Right lung (tissue), 10 donors: ENCODE measurements around the gene IL4. TPM values are rescaled to one million over a fixed set of nuclear protein-coding genes. Genes with fewer than 3 reads are reported as not detected.
"Not testable (repeated sequence)": the region's sequence is repeated elsewhere in the genome, so short reads cannot be mapped to it uniquely, and the experiment has no call there.

Experiments used
- DNase-seq, 2 donors: peaks; one replicate each; pipeline ENCODE4 v3.0.0-alpha.2; 2013
- long read RNA-seq, 8 donors: transcript quantifications; one replicate each; lab custom pipeline, GENCODE V29; 2026
- polyA plus RNA-seq, 5 donors: library from polyadenylated mRNA; unstranded; fragments of 120-200 nt; gene quantifications; one replicate each; pipeline versions ENCODE4 v1.2.1 to v1.2.3, GENCODE V29; 2013; ENCODE audit warnings: inconsistent platforms in 1 of 5, low replicate concordance in 1 of 5; ENCODE audit not compliant: insufficient read length in 5 of 5, insufficient read depth in 1 of 5

The IL4 gene
- polyA plus RNA-seq = under 1 TPM in 2 of 5 donors, not detected in 3; 0.35 to 0.48 TPM
- long read RNA-seq, donor 1 = 0 reads
- long read RNA-seq, donor 2 = 0 reads
- long read RNA-seq, donor 3 = 0 reads
- long read RNA-seq, donor 4 = 0 reads
- long read RNA-seq, donor 5 = 0 reads
- long read RNA-seq, donor 6 = 0 reads
- long read RNA-seq, donor 7 = 0 reads
- long read RNA-seq, donor 8 = 0 reads

- no peak for DNase-seq
Observed at GRCh38 chr5:132673939-132674630, at the start of gene IL4. Gene IL4 (plus strand): TSS chr5:132673989. CDS start chr5:132674051, 62 bp downstream.

GRCh38 chr5:132627470-132627869, 46.3 kb upstream of the IL4 start:
- no peak for DNase-seq

GRCh38 chr5:132628814-132629213, 45.0 kb upstream of the IL4 start:
- no peak for DNase-seq

GRCh38 chr5:132629230-132629944, 44.4 kb upstream of the IL4 start:
- DNase-seq = no peak

GRCh38 chr5:132633587-132633986, 40.2 kb upstream of the IL4 start:
- DNase-seq = not testable (repeated sequence)

- no peak for DNase-seq
Observed at GRCh38 chr5:132635873-132636272, 37.9 kb upstream of the IL4 start.

GRCh38 chr5:132637241-132637640, 36.5 kb upstream of the IL4 start:
- no peak for DNase-seq

- no peak for DNase-seq
Observed at GRCh38 chr5:132639706-132640130, 34.1 kb upstream of the IL4 start.

GRCh38 chr5:132640613-132641012, 33.2 kb upstream of the IL4 start:
- DNase-seq = no peak

- DNase-seq = no peak
Observed at GRCh38 chr5:132641241-132641723, 32.5 kb upstream of the IL4 start.

- no peak for DNase-seq
Observed at GRCh38 chr5:132641841-132642240, 31.9 kb upstream of the IL4 start.

GRCh38 chr5:132644177-132644576, 29.6 kb upstream of the IL4 start:
- no peak for DNase-seq

GRCh38 chr5:132646583-132647266, 27.1 kb upstream of the IL4 start:
- no peak for DNase-seq

- DNase-seq = no peak
Observed at GRCh38 chr5:132647473-132647872, 26.3 kb upstream of the IL4 start.

- DNase-seq = no peak
Observed at GRCh38 chr5:132648355-132648754, 25.4 kb upstream of the IL4 start.

GRCh38 chr5:132651838-132652469, 21.8 kb upstream of the IL4 start:
- no peak for DNase-seq

GRCh38 chr5:132653716-132654115, 20.1 kb upstream of the IL4 start:
- DNase-seq = no peak

- DNase-seq = no peak
Observed at GRCh38 chr5:132655821-132656773, 17.7 kb upstream of the IL4 start.

- DNase-seq = no peak
Observed at GRCh38 chr5:132656774-132657355, 16.9 kb upstream of the IL4 start.
